Right lobe of liver (tissue), 6 donors: Measurements from ENCODE around the gene GRIA2. TPM values are rescaled to one million over a fixed set of nuclear protein-coding genes. Genes with fewer than 3 reads are reported as not detected.
"Not testable (repeated sequence)": the region's sequence is repeated elsewhere in the genome, so short reads cannot be mapped to it uniquely, and the experiment has no call there.

Experiments
- ATAC-seq, 4 donors: fragments of 200-7000 bp; cut with Tn5 transposase; one replicate each; pipeline ENCODE4 v1.9.1; 2020; ENCODE audit warnings: mild to moderate bottlenecking in 4 of 4, moderate library complexity in 4 of 4
- DNase-seq, 3 donors: peaks; one replicate each; pipeline ENCODE4 v3.0.0-alpha.2; 2020
- H3K27ac ChIP-seq, 3 donors: fragments of 200-600 bp; one replicate each; pipeline ENCODE4 v1.8.0; 2022
- H3K27me3 ChIP-seq, 2 donors: fragments of 200-600 bp; one replicate each; pipeline ENCODE4 v1.8.0; 2022
- H3K36me3 ChIP-seq, 4 donors: fragments of 200-600 bp; sonication (generic) in 1 of 4; one replicate each; pipeline versions ENCODE4 v1.5.1 to v1.8.0; 2017 to 2022; ENCODE audit warnings: control low read depth in 1 of 4
- H3K4me1 ChIP-seq, 4 donors: fragments of 200-600 bp; sonication (generic) in 1 of 4; one replicate each; pipeline versions ENCODE4 v1.5.1 to v1.8.0; 2017 to 2022; ENCODE audit warnings: control low read depth in 1 of 4
- H3K4me3 ChIP-seq, 3 donors: fragments of 200-600 bp; one replicate each; pipeline ENCODE4 v1.8.0; 2022
- H3K9me3 ChIP-seq, 4 donors: fragments of 200-600 bp; sonication (generic) in 1 of 4; one replicate each; pipeline versions ENCODE4 v1.5.1 to v1.8.0; 2017 to 2022; ENCODE audit warnings: control low read depth in 1 of 4
- POLR2A ChIP-seq: fragments of 450-650 bp; IDR thresholded peaks from one replicate; pipeline ENCODE4 v1.6.1; 2017; ENCODE audit warnings: antibody characterized with exemption, mild to moderate bottlenecking
- WGBS: methylation state at CpG from one replicate; pipeline ENCODE4 v1.1.6; 2018; ENCODE audit warnings: low coverage, low lambda C conversion rate; ENCODE audit not compliant: insufficient coverage; ENCODE audit errors: missing lambda C conversion rate; 5-methylcytosine and 5-hydroxymethylcytosine counted together
- intact Hi-C, 2 donors: fragments of 100-400 bp; cut with DNase I; formaldehyde crosslinking; loops; one replicate each; pipeline versions ENCODE4 v1.11.2 to v1.14.1; 2022
- long read RNA-seq: library from polyadenylated mRNA; unstranded; transcript quantifications from one replicate; pipeline ENCODE4 v2.0.0, GENCODE V29; 2019
- total RNA-seq, 6 experiments: library from RNA; depleted of rRNA in 2 of 6; stranded (reverse); fragments of >200 nt in 2 of 6; fragmentation: NEBNext Ultra II Directional in 3 of 6; extraction: Animal tissue kit (Norgen Biotek cat#: 25700) in 3 of 6; gene quantifications; one replicate each; pipeline versions ENCODE4 v1.1.0 to v1.2.4, GENCODE V29; 2016 to 2023
- TF ChIP-seq, protein P1 (sequence below), 4 donors: fragments of 200-600 bp in 3 of 4; fragments of 450-650 bp in 1 of 4; IDR thresholded peaks; one replicate each; pipeline versions ENCODE4 v1.5.1 to v1.8.0; 2016 to 2022; ENCODE audit warnings: antibody characterized with exemption in 4 of 4, mild to moderate bottlenecking in 2 of 4
- donor health status: DM: no; HTN: yes; CAD: no.
- donor health status: DM: no; HTN: no; CAD: no.
- donor health status: DM: no; HTN: no; CAD: no.
- donor health status: DM: no; HTN: yes; CAD: no.
- donor health status: DM: no; HTN: yes; CAD: no.

Gene GRIA2
- not detected for total RNA-seq
- long read RNA-seq, result 0 reads

DNA sequence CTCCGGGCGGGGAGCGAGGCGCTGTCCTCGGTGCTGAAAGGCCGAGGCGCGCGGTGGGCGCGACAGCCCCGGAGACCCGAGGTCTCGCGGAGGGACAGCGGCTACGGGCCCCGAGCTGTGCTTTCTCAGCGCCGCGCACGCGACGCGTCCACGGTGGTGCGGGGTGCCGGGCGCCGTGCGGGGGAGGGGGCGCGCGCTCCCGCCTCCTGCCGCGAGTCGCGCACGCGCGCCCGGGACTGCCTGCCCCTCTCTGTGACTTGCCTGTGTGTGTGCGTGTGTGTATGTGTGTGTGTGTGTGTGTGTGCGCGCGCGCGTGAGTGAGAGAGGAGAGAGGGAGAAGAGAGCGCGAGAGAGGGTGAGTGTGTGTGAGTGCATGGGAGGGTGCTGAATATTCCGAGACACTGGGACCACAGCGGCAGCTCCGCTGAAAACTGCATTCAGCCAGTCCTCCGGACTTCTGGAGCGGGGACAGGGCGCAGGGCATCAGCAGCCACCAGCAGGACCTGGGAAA is at the start of gene GRIA2:
TSS of gene GRIA2 (plus strand) at position 358 of the 511 bp plus-strand sequence. CDS start 315 bp downstream, outside the sequence.
- no peak within 1 kb of the TSS for H3K4me3 ChIP-seq
- H3K4me1 ChIP-seq, result peaks cover 0 to 4% (median 0%) of the 10 kb centered on the region in 4 donors
- peak; percentile 43 to 52 (median 46) for DNase-seq
- H3K27ac ChIP-seq, result no peak within 1 kb of the TSS
- no peaks in the 10 kb centered on the region for H3K9me3 ChIP-seq
- WGBS, result 8% methylated on average over 28 of the region's 57 CpGs
- no peak for TF ChIP-seq POLR2A
- TF ChIP-seq, protein P1, sequence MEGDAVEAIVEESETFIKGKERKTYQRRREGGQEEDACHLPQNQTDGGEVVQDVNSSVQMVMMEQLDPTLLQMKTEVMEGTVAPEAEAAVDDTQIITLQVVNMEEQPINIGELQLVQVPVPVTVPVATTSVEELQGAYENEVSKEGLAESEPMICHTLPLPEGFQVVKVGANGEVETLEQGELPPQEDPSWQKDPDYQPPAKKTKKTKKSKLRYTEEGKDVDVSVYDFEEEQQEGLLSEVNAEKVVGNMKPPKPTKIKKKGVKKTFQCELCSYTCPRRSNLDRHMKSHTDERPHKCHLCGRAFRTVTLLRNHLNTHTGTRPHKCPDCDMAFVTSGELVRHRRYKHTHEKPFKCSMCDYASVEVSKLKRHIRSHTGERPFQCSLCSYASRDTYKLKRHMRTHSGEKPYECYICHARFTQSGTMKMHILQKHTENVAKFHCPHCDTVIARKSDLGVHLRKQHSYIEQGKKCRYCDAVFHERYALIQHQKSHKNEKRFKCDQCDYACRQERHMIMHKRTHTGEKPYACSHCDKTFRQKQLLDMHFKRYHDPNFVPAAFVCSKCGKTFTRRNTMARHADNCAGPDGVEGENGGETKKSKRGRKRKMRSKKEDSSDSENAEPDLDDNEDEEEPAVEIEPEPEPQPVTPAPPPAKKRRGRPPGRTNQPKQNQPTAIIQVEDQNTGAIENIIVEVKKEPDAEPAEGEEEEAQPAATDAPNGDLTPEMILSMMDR (IDR thresholded peaks at IDR 0.05), result no peak
- peaks cover 0 to 27% of the 10 kb centered on the region in 2 donors for H3K27me3 ChIP-seq
- H3K36me3 ChIP-seq, result no peaks in the 10 kb centered on the region
- intact Hi-C loops, result loop anchor here in 1 of 2 donors (10.0 kb wide), 1 partner anchor 754 kb away; no protein-coding TSS in a partner anchor
- ATAC-seq, result peak; percentile 56 to 90 (median 74)

DNA sequence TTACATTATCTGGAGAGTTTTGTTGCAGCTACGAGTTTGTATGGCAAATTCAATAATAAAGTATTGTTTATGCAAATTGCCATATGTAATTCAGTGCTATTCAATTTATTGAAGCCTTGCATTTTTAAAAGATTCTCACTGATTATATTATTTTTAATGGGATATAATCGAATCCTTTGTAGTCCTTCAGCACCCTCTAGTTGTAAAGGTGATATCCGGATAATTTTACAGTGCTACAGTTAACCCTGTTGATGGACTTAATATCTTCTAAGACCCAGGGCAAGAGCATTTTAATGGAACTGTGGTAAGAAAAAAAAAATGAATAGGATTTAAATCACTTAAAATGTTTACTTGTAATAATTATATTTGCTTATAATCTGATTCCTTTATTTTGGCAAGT is 48.5 kb upstream of the GRIA2 start:
- Histone ChIP-seq H3K36me3 (no peaks in the 10 kb centered on the region), H3K27me3 (no peaks in the 10 kb centered on the region), H3K9me3 (no peaks in the 10 kb centered on the region), H3K27ac (no peak overlapping the region), H3K4me3 (no peak overlapping the region), H3K4me1 (no peaks in the 10 kb centered on the region)
- ATAC-seq, result no peak
- TF ChIP-seq POLR2A, result no peak
- TF ChIP-seq, protein P1 (IDR thresholded peaks at IDR 0.05), result peak in 1 of 4 donors; percentile 13
- 18% methylated on average over 3 of the region's 3 CpGs for WGBS
- intact Hi-C loops, result no loop called here
- DNase-seq, result no peak

DNA sequence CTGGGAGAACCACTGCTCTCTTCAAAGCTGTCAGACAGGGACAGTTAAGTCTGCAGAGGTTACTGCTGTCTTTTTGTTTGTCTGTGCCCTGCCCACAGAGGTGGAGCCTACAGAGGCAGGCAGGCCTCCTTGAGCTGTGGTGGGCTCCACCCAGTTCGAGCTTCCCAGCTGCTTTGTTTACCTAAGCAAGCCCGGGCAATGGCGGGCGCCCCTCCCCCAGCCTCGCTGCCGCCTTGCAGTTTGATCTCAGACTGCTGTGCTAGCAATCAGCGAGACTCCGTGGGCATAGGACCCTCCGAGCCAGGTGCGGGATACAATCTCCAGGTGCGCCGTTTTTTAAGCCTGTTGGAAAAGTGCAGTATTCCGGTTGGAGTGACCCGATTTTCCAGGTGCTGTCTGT is 40.3 kb upstream of the GRIA2 start:
- intact Hi-C loops, H3K4me3 ChIP-seq, H3K27me3 ChIP-seq, ATAC-seq, H3K36me3 ChIP-seq, H3K4me1 ChIP-seq, H3K27ac ChIP-seq, H3K9me3 ChIP-seq, DNase-seq: not testable (repeated sequence)
- 49% methylated on average over 2 of the region's 14 CpGs for WGBS

DNA sequence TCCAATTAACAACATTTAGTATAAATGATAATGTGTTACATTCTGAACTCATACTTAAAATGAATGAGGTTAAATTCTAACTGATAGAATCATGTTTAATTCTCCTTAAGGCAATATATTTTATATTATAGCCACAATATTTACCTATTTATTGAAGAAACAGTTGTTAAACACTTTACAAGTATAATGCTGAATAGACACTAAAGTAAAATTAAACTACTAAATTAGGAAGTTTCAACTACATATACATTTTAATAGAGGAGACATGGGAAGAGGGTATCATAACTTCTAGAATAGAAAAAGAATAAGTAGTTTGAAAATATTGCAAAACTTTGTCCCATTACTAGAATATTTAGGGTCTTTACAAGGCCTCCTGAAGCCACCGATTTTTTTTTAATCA is 36.2 kb upstream of the GRIA2 start:
- Histone ChIP-seq H3K4me3 (no peak overlapping the region), H3K9me3 (no peaks in the 10 kb centered on the region), H3K27me3 (no peaks in the 10 kb centered on the region), H3K27ac (no peak overlapping the region), H3K36me3 (no peaks in the 10 kb centered on the region), H3K4me1 (no peaks in the 10 kb centered on the region)
- ATAC-seq (no peak), DNase-seq (no peak)
- TF ChIP-seq POLR2A, result no peak
- TF ChIP-seq, protein P1 (IDR thresholded peaks at IDR 0.05), result no peak
- intact Hi-C loops, result no loop called here
- 30% methylated on average over 1 of the region's 1 CpG for WGBS

DNA sequence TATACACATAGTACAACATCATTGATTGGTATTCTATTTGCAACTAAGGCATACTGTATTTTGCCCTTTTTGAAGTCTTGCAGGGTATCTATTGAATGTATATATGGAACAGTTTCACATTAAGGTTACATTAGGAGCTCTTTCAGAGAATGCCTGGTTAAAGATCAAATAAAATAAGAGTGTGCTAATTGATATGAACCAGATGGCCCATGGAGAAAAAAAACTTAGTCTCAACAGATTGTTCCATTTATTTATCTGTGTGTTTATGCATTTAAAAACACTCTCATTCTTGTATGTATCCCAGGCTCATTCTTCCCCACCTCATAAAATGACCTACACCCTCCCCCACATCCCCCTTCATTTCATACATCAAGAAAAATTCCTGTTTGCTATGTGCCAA is 35.2 kb upstream of the GRIA2 start:
- Histone ChIP-seq H3K27ac (no peak overlapping the region), H3K9me3 (no peaks in the 10 kb centered on the region), H3K36me3 (no peaks in the 10 kb centered on the region), H3K27me3 (no peaks in the 10 kb centered on the region), H3K4me1 (no peaks in the 10 kb centered on the region), H3K4me3 (no peak overlapping the region)
- intact Hi-C loops, result no loop called here
- ATAC-seq (no peak), DNase-seq (no peak)
- TF ChIP-seq POLR2A, result no peak
- TF ChIP-seq, protein P1 (IDR thresholded peaks at IDR 0.05), result no peak
